Raji (cell line): ENCODE data around the gene MAPK11.

Experiments
- POLR2A ChIP-seq: IDR thresholded peaks from 2 replicates; pipeline ENCODE4 v1.6.1; 2011; ENCODE audit warnings: low read depth, low read length, control low read depth; ENCODE audit not compliant: insufficient read depth

The MAPK11 gene

DNA sequence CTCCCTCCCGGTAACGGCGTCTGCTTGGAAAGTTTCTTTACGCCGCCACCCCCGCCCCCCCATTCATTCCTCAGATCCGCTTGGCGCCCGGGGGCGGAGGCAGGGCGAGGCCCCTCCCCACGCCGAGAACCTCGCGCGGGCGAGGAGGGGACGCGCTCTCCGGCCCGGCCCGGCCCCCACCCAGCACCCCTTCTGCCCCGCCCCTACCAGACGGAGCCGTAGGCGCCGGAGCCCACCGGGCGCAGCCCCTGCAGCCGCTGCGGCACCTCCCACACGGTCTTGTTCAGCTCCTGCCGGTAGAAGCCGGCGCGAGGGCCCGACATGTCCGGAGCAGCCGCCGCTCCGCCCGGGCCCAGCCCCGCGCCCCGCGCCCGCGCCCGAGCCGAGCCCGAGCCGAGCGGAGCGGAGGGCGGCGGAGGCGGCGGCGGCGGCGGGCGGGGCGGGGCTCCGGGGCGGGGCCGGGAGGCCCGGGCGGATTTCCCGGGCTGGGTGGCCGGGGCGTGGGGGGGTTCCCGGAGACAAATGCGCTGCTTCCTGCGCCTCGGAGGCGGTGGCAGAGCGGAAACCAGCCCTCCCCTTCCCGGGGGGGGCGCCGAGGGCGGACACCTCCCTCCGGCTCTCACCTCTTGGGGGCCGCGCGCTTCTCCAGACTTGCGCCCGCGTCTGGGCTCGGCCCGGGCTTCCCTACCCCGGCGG lies at the start of gene MAPK11:
MAPK11 (minus strand) TSS at position 411 of the 696 bp plus-strand sequence; CDS start at position 323, 88 bp downstream.
- TF ChIP-seq POLR2A, result no peak

DNA sequence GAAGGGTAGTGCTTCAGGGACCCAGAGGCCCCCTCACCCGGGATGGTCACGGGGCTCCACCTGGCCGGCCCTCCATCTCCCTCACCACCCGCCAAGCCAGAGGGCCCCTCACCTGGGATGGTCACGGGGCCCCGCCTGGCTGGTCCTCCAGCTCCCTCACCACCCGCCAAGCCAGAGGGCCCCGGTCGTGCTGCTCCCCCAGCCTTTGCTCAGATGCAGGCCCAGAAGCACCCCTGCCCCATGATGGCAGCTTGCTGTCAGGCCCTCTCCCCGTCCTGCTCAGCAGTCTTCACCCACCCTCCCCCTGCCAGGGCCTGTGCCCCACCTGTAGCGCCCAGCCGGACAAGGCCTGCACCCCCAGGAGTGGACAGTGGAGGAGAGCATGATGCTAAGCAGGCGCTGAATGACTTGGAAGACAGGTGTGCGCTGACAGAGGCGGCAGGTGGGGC lies 49.3 kb upstream of the MAPK11 start:
- no peak for TF ChIP-seq POLR2A

DNA sequence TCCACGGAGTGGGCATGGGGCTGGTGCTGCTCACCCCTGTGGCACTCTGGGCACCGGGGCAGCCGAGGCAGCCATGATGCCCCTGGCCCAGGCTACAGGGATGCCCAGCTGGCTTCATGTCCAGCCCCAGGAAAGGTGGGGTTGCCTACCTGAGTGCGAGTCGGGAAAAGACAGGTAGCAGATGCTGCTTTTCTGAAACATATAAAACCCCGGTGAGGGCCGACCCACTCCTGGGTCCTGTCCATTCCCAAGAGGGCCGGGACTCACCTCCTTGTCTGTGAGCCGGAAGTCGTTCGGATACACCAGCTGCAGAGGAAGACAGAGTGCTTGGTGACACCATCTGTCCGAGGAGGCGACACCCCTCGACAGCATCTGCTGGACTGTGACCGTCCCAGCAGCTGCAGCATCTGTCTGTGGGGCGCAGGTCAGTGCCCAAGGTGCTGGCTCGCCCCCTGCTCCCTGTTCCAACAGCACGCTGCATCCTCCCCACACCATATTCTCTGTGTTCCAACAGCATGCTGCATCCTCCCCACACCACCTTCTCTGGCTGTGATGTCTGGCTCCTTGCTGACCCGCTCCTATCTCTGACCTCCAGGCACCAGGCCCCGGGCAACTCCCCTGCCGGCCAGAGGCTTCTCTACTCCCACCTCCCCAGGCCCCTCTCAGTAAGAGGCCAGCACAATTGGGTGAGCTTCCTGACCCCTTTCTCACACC lies 48.7 kb upstream of the MAPK11 start:
- TF ChIP-seq POLR2A, result no peak

GRCh38 chr22:50318356-50318697 lies 48.1 kb upstream of the MAPK11 start:
- no peak for TF ChIP-seq POLR2A

DNA sequence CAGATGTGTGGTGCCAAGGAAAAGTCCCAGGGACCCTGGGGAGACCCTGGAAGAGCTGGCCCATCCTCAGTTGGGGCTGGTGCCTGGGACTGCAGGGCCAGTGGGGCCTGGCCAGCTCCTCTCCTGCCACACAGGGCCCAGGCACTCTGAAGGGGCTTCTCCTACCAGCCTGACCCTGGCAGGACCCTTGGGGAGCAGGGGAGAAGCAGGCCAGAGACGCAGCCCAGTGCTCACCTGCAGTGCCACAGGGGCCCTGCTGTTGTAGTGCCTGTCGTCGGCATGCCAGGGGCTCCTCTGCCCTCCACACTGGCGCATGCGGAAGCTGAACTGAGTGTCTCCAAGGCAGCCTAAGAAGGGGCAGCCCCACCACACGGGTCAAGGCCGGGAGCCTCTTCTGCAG lies 47.5 kb upstream of the MAPK11 start:
- no peak for TF ChIP-seq POLR2A

DNA sequence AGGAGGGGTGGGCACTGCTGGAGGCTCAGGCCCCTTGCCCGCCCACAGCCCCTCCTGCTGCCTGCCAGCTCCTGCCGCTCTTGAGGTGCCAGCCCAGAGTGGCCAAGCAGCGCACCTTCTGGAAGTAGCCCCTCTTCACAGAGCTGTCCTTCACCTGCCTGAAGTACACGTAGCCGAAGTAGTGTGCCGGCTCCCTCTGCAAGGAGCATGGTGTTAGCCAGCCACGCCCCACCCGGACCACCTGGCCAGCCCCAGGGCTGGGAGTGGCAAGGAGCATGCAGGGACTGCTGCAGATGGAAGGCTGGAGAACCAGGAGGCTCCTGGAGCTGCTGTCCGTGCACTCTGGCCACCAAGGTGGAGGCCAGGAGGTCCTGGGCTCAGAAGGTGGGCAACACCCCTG lies 47.0 kb upstream of the MAPK11 start:
- TF ChIP-seq POLR2A, result no peak

DNA sequence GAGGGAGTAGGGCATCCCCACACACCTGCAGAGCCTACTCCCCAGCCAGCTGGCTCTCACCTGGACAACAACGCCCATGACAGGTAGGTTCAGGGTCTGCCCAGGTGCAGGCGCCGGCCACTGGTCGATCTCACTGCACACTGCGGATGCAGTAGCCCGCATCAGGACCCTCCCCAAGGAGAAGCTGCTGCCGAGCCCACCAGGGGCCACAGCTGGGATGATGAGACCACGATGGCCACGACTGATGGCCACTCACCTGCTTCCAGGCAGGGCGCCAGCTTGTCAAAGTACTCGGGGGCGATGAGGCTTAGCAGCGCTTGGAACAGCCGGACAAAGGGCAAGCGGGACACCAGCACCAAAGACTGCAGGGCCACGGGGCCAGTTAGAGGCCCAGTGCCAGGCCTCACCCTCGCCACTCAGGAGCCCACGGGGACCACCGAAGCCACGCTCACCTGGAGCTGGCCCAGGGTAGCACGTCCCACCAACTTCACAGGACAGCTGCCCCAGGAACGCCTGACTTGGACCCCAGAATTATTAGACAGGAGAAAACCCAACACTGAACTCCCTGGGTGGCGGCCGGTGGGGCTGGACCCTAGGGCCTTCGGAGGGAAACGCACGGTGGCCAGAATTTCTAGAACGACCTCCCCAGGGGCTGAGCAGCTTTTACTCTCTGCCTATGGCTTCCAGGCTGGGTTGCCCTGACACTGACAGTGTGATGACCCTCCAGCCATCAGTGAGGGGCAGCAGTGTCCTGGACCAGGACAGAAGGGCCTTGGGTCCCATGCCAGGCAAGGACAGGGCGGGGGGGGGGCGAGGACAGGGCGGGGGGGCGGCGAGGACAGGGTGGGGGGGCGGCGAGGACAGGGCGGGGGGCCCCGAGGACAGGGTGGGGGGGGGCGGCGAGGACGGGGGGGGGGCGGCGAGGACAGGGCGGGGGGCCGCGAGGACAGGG lies 46.2 kb upstream of the MAPK11 start:
- TF ChIP-seq POLR2A, result no peak

DNA sequence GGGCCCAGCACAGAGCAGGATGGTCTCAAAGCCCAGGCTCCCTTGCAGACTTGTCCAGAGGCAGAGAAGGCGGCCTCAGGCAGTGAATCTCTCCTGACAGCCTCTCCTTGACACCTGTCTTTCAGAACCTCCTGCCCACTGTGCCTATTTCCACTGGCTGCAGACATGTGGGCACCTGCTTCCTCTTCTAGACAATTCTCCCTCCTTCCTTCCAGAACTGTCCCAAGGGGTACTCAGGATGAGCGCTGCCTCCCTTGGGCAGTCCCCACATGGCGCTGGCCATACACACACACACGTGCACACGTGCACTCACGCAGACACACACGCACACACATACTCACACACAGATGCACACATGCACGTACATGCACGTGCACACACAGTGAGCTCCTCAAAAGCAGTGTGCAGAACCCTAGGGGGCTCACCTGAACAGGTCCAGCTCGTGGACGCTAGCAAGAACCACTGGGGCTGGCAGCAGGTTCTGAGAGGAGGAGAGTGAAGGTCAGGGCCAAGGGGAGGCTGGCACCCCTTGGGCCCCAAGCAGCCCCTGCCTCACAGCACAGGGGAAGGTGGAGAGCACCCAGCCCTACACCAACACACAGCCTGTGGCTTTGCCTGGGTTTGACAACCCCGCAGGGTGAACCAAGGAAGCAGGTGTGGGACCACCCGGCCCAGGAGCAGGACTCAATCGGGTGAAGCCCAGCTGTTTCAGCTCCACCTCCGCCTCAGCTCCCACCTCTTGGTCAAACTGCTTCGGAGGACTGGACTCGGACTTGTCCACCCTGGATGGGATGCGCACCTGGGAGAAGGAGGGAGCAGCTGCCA lies 45.3 kb upstream of the MAPK11 start:
- peak; percentile 26; the same call in 1 of the 2 replicates for TF ChIP-seq POLR2A

DNA sequence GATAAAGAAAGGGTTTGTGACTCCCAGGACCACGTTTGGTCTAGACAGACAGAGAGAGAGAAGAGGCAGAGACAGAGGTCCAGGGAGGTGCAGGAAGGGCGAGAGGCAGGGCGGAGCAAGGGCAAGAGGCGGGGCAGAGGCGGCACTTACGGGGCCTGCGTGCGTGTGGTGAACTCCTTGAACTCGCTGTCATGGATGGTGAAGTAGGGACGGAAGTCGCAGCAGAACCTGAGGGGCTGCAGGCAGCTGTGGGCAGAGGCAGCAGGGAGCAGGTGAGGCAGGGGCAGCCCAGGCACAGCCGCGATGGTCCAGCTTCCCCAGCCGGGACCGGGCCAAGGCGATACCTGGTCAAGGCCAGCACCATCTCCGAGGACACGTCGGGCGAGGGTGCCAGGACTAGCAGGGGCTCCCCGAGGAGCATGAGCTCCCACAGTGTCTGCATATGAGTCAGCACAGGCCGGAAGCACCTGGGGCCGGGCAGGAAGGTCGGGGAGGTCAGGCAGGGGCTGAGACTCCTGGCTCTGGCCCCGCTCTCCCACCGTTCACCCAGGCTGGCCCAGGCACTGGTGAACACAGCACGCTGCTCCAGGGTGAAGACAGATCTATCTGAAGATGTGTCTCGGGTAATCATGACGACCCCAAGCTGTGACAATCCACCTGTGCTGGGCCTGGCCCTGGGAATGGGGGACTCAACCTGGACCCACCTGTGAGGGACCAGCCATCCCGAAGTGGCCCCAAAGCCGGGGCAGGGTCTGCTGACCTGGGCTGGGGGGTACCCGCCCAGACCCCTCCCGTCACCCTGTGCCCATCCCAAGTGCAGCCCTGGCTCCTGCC lies 44.5 kb upstream of the MAPK11 start:
- peak; percentile 93 for TF ChIP-seq POLR2A

- TF ChIP-seq POLR2A, result no peak
These were observed 43.9 kb upstream of the MAPK11 start for GRCh38 chr22:50314081-50314454.

DNA sequence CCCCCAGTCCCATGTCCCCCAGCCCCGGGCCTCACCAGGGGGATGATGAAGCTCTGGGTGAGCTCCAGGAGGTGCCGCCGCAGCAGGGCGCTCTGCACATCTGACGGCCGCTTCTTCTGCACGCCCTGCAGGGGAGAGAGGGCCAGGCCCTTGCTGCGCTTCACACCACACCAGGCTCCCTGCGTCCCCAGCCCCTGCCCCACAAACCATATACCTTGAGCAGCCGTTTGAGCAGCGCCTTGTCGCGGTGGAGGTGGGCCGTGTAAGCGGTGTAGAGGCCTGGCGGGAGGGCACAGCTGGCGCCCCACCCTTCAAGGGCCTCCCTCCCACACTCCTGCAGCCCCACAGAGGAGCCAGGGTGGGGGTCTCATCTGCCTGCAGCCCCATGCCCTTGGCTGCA lies 43.4 kb upstream of the MAPK11 start:
- no peak for TF ChIP-seq POLR2A

GRCh38 chr22:50313021-50313420 lies 42.8 kb upstream of the MAPK11 start:
- TF ChIP-seq POLR2A, result no peak

DNA sequence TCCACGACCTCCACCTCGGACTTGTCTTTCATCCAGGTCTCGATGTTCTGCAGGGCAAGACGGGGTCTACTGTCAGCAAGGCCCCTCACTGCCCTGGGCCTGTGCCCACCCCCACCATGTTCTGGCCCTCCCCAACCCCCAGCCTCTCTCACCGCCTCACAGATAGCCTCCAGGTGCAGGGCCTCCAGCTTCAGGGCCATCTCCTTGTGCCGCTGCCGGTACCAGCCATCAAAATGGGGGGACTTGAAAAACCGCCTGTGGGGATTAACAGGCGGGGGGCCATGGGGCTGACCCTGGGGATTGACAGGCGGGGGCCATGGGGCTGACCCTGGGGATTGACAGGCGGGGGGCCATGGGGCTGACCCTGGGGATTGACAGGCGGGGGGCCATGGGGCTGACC lies 42.2 kb upstream of the MAPK11 start:
- no peak for TF ChIP-seq POLR2A
